ENCODE measurements around the gene TBXAS1. TPM values are rescaled to one million over a fixed set of nuclear protein-coding genes. Genes with fewer than 3 reads are reported as not detected.

Gene TBXAS1
- total and polyA plus RNA-seq, 8 donors, result 0.74 to 18.4 (median 2.2) TPM

DNA sequence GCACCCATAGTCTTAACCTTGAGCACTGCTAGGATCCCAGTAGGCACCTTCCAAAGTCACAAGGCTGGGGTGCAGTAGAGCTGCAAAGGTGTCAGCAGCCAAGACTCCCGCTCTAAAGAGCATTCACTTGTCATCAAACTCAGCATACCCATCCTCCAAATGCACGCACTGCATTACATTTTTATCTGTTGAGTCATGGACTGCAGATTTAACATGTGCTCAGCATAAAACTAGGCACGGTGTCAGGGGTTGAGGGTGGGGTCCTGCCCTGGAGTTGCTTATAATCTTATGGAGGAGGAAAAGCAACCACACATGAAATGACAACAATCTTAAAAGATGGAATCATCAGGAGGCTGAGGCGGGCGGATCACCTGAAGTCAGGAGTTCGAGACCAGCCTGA is 131.1 kb downstream of the TBXAS1 start:
- Histone ChIP-seq H3K4me3 (no peak overlapping the region), H3K4me1 (no peaks in the 10 kb centered on the region), H3K27ac (no peak overlapping the region), H3K36me3 (no peaks in the 10 kb centered on the region), H3K9me3 (no peaks in the 10 kb centered on the region), H3K27me3 (no peaks in the 10 kb centered on the region)
- no peak for FAIRE-seq
- TF ChIP-seq, protein P1, sequence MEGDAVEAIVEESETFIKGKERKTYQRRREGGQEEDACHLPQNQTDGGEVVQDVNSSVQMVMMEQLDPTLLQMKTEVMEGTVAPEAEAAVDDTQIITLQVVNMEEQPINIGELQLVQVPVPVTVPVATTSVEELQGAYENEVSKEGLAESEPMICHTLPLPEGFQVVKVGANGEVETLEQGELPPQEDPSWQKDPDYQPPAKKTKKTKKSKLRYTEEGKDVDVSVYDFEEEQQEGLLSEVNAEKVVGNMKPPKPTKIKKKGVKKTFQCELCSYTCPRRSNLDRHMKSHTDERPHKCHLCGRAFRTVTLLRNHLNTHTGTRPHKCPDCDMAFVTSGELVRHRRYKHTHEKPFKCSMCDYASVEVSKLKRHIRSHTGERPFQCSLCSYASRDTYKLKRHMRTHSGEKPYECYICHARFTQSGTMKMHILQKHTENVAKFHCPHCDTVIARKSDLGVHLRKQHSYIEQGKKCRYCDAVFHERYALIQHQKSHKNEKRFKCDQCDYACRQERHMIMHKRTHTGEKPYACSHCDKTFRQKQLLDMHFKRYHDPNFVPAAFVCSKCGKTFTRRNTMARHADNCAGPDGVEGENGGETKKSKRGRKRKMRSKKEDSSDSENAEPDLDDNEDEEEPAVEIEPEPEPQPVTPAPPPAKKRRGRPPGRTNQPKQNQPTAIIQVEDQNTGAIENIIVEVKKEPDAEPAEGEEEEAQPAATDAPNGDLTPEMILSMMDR (IDR thresholded peaks at IDR 0.05), result no peak
- intact Hi-C loops (cut with DNase I), result no loop called here
- no peak for ATAC-seq
- WGBS, 2 donors, result 81 to 84% methylated on average over 6 of the region's 6 CpGs
- no peak for DNase-seq

DNA sequence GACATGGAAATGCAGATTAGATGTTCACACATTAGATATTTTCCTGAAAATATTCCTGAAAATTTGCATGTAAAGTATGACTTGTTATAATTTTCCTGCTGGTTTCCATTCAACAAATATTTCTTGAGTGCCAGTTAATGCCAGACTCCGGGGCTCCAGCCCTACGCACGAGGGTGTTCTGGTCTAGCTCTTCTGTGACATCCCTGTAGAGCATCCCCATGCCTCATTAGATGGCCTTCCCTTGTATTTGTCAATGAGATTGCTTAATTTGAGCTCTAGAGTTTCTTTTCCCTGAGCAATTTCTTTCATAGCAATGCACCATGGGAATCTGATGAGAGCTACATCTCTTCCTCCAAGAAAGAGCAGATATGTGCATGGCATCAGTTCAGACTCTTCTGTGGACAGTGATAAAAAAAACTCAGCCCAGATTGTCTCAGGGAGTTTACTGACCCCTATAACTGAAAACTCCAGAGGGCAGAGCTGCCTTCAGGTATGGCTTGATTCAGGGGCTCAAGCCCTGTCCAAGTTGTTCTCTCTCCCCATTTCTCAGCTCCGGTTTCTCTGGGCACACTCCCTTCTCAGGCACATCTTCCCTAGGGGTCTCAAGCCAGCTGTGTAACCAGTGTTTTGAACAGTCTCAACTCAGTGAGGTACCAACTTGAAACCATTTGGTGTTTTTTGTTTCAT is 137.0 kb downstream of the TBXAS1 start:
- WGBS, 2 donors, result 91 to 93% methylated on average over 4 of the region's 4 CpGs
- H3K36me3 ChIP-seq, result no peaks in the 10 kb centered on the region
- no peak for DNase-seq
- H3K27me3 ChIP-seq, result no peaks in the 10 kb centered on the region
- no peak for ATAC-seq
- H3K9me3 ChIP-seq, result no peaks in the 10 kb centered on the region
- no peak overlapping the region for H3K4me3 ChIP-seq
- no peaks in the 10 kb centered on the region for H3K4me1 ChIP-seq
- TF ChIP-seq, protein P1 (IDR thresholded peaks at IDR 0.05), result no peak
- no peak for FAIRE-seq
- intact Hi-C loops (cut with DNase I), result no loop called here
- H3K27ac ChIP-seq, result no peak overlapping the region

DNA sequence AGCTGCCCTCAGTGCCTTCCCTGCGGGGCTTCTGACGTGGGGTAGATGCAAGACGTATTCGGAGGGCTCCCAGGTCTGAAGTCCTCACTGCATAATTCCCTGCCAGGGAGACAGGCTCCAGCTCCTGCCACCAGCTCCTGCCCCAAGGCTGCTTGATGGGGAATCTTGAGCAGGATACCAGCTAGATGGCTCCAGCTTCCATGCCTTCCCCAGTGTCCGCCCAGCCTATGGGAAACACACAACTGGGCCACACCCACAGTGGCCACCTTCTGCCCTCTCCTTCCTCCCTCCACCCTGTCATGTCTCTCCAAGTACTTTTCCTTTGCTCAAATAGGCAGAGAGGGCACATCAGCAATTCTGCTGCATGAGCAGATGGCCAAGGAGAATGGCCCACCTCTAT is 137.9 kb downstream of the TBXAS1 start:
- no peaks in the 10 kb centered on the region for H3K4me1 ChIP-seq
- H3K9me3 ChIP-seq, result no peaks in the 10 kb centered on the region
- no peak overlapping the region for H3K27ac ChIP-seq
- no peaks in the 10 kb centered on the region for H3K36me3 ChIP-seq
- FAIRE-seq (no peak), DNase-seq (no peak), ATAC-seq (no peak)
- H3K4me3 ChIP-seq, result no peak overlapping the region
- 94% methylated on average over 5 of the region's 5 CpGs for WGBS, 2 donors
- no peaks in the 10 kb centered on the region for H3K27me3 ChIP-seq
- intact Hi-C loops (cut with DNase I), result no loop called here
- TF ChIP-seq, protein P1 (IDR thresholded peaks at IDR 0.05), result no peak

DNA sequence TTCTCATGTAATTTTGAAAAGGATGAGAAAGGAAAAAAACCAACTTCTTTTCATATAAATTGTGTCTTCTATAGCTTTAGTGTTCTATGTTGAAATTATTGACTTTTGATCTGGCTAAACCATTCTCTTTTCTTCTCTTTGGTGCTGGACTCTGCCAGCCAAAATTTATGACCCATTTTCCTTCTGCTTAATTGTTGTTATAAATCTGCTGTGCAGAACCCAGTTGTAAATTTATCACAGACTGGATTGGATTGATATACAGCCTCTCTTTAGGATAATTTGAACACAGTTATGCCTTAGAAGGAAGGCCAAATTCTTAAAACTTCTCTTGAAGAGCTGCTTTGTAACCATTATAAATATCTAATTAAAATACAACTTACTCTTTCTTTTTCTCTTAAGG is 139.9 kb downstream of the TBXAS1 start:
- ATAC-seq (no peak), FAIRE-seq (no peak)
- TF ChIP-seq, protein P1 (IDR thresholded peaks at IDR 0.05), result no peak

DNA sequence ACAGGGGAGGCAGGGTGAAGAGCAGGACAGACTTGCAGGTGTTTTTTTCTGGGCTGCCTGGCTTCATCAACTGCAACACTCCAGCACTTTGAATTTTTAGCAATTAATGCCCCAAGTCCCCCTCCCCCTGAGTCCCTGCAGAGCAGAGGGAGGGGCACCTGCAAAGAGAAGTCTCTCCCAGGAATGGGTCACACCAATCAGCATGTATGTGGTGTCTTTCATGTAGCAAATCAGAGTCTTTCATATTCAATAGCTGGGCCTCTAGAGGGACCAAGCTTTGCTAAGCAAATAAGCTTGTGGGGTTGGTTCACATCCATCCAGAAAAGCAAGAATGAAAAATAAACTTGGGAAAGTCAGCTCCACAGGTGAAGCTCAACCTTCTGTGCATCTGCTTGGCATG is 143.0 kb downstream of the TBXAS1 start:
- FAIRE-seq (no peak), ATAC-seq (no peak), DNase-seq (no peak)
- no peaks in the 10 kb centered on the region for H3K9me3 ChIP-seq
- H3K4me3 ChIP-seq, result no peak overlapping the region
- H3K36me3 ChIP-seq, result no peaks in the 10 kb centered on the region
- TF ChIP-seq, protein P1 (IDR thresholded peaks at IDR 0.05), result no peak
- H3K27me3 ChIP-seq, result no peaks in the 10 kb centered on the region
- no peak overlapping the region for H3K27ac ChIP-seq
- intact Hi-C loops (cut with DNase I), result no loop called here
- H3K4me1 ChIP-seq, result no peaks in the 10 kb centered on the region

More for the DNA sequence above, 139.9 kb downstream of the TBXAS1 start:
- Histone ChIP-seq H3K27me3 (no peaks in the 10 kb centered on the region), H3K36me3 (no peaks in the 10 kb centered on the region), H3K27ac (no peak overlapping the region), H3K4me3 (no peak overlapping the region), H3K9me3 (no peaks in the 10 kb centered on the region), H3K4me1 (no peaks in the 10 kb centered on the region)
- DNase-seq, result no peak
- intact Hi-C loops (cut with DNase I), result no loop called here
